CD4-positive, alpha-beta T cell treated with Interleukin-4 for 1 hour (primary cell): ENCODE results near the gene KRTAP10-11.
A peak's percentile ranks its signal among the peaks of the same experiment; 100 is the strongest.
"Not testable (repeated sequence)": the region's sequence is repeated elsewhere in the genome, so short reads cannot be mapped to it uniquely, and the experiment has no call there.

ENCODE experiments used
- DNase-seq, 2 donors: peaks; one replicate each; pipeline ENCODE4 v3.0.0-alpha.2; 2020 to 2022

The KRTAP10-11 gene

GRCh38 chr21:44640761-44641160, 5.5 kb upstream of the KRTAP10-11 start:
- no peak for DNase-seq

DNA sequence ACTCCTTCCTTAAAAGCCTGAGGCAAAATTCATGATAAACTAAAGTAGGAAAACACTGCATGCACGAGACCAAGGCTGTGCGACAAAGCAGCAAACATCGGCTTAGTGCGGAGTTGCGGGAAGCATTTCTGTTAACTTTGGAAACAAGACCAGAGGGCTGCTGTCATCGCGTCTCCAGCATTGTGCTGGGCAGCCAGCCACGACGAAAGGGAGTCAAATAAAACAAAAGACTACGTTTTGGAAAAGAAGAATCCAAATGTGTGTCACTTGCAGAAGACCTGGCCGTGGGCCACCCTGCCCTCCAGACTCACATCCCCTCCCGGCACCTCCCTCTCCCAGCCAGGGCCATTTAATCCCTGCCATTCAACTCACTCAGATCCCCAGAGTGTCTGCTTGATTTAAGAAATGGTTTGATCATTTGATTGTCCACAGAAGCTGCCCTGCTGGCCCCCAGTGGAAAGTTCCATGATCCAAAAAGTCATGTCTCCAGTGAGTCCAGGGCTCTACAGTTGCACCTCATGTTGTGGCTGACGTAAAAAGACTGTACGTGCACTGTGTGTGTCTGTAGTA, 2.4 kb upstream of the KRTAP10-11 start:
- DNase-seq, result no peak

- DNase-seq, result no peak
These were observed 1.3 kb upstream of the KRTAP10-11 start for GRCh38 chr21:44644878-44645277.

DNA sequence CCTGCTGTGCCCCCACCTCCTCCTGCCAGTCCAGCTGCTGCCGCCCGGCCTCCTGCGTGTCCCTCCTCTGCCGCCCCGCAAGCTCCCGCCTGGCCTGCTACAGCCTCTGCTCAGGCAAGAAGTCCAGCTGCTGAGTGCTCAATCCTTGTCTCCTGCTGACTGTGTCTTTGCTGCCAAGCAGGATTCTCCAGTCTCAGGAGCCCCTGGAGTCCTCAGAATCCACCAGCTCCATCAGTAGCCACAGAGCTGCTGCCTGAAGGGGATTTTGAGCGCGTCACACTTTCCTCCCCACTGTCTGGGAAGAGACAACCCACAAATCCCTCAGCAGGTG, 973 bp downstream of the KRTAP10-11 start:
- no peak for DNase-seq

DNA sequence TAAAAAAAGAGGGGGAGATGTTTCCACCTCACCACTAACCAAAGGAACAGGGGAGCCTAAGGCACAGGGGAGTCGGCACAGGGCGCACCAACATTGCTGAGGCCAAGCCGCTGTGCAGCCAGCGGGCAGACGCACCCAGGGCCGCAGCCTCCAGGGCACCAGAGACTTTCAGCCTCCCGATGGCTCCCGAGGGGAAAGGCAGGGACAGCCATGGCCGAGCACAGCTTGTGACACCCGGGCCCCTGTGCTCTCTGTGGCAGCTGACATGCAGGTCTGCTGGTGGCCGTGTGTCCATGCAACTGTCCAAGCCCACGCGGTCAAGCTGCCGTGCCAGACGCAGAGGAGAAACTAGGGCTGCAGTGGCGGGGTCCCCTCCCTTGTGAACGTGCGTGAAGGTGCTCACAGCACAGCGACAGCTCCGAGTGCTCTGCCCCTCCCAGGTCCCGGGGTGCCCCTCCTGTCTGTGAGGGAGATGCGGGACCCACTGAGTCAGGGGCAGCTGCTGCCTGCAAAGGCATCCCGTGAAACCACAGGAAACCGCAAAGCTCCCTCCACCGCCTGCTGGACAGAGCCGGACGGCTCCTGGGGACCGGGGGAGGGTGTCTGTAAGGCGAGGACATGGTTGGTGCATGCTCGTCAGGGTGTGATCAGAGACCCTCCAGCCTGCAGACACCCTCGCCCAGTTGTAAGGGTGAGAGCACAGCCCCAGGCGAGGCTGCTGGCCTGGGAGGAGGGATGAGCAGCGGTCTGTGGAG, 2.5 kb downstream of the KRTAP10-11 start:
- DNase-seq, result no peak

- no peak for DNase-seq
These were observed 3.4 kb downstream of the KRTAP10-11 start for GRCh38 chr21:44649521-44650100.

DNA sequence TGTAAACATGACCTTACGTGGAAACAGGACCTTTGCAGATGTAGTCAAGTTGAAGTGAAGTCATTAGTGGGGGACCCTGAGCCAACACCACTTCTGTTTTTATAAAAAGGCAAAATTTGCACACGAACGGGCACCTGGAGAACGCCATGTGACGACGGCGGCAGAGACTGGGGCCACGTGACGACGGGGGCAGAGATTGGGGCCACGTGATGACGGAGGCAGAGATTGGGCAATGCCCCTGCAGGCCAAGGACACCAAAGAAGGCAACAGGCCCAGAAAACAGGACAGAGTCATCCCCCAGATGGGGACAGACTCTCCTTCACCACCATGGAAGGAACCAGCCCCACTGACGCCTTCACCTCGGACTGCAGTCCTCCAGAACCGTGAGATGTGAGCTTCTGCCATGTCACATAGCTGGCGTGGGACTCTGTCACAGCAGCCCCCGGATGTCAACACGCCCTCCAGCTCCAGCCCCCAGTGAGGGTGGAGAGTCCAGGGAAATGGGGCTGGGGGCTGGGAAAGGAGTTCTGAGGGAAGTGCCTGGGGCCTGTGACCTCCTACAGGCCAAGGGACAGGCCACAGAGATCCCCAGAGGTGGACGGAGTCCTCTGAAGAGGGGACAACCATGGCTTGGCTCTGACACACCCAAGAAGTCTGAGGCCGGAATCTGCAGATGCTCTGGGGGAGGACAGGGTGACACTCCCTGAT, 4.2 kb downstream of the KRTAP10-11 start:
- DNase-seq, result no peak

DNA sequence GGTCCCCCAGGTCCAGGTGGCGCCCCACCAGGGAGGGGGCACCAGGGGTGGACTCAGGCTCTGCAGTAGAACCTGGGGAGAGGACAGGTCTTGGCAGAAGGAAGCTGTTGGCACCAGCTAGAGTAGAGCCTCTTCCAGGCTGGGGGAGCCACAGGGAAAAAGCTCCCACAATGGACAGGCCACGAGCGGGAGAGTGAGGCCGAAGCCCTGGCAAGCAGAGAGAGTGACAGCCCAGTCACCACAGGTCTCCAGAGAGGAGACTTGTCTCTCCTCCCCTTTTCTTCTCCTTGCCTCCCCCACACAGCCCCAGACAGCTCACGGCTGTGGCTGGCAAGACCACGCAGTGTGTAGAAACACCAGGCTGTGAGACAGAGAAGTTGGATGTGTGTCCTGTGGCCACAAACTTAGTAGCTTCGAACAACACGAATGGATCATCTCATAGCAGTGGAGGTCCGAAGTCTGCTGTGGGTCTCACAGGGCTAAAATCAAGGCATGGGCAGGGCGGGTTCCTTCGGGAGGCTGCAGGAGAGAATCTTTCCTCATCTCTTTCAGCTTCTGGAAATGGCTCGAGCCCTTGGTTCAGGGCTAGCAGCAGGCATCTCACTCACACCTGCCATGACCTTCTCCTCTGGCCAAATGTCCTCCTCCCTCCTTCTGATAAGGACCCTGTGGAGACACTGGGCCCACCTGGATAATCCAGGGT, 4.9 kb downstream of the KRTAP10-11 start:
- no peak for DNase-seq

GRCh38 chr21:44653123-44653522, 6.9 kb downstream of the KRTAP10-11 start:
- DNase-seq, result no peak

- DNase-seq, result peak; percentile 76 to 79
These were observed 7.7 kb downstream of the KRTAP10-11 start for GRCh38 chr21:44653656-44654575.

DNA sequence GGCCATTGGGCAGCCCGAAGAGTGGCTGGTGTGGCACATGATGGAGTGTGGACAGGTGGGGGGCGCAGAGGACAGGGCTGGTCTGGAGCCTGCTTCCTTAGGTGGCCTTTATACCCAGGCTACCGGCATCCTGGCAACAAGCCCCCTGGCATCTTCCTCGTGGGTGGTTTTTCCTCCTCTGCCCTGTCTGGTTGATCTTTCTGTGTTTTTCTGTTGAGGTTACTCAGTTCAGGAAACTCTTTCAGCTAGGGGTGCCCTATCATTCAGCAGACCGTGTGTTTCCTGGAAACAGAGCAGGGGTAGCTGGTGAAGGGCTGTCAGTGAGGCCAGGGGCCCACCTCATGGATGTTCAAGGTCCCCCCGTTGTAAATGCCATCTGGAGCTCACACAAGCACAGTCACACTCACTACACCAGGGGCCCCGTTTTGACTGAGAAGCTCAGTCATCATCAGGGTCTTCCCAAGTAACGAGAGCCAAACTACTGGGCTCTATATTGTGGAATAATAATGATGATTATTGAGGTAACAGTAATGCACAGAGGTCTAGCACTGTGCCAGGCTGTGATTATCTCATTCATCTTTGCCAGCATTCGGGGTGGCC, 8.5 kb downstream of the KRTAP10-11 start, which contains the start of gene KRTAP12-4:
Gene KRTAP12-4 (minus strand): TSS at position 84 of the 600 bp plus-strand sequence. CDS start 45 bp downstream, at position 39.
- peak in 1 of 2 donors; percentile 20 for DNase-seq

GRCh38 chr21:44656868-44657267, 10.7 kb downstream of the KRTAP10-11 start:
- DNase-seq, result no peak

DNA sequence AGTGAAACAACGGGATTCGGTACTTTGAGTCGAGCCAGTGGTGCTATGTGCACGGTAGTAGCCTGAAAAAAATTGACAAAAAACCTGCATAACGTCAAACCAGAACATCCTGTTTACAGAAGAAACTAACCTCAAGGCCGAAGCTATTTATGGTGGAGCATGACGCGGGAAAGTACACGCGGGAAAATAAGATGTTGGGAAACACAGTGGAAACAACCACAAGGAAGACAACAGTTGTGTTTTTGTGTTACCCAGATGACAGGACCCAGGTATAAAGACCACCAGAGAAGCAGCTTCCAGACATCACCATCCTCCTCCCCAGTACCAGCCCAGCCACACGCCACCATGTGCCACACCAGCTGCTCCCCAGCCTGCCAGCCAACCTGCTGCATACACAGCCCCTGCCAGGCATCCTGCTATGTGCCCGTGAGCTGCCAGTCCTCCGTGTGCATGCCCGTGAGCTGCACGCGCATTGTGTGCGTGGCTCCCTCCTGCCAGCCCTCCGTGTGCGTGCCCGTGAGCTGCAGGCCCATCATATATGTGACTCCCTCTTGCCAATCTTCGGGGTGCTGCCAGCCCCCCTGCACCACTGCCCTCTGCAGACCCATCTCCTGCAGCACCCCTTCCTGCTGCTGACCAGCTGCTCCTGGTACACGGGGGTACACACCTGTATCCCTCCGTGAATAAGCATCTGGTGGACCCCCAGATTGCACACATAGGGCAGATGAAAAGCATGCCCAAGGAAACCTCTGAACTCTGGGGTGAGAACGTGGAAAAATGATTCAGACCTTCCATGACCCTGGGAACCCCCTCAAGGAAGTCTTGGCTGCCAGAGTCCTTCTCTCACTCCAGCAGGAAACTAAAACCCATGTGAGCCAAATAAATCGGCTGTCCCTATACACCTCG, 11.7 kb downstream of the KRTAP10-11 start, which contains the start of gene KRTAP12-3:
Gene KRTAP12-3 (plus strand): TSS at position 298 of the 906 bp plus-strand sequence. CDS start 48 bp downstream, at position 346.
- DNase-seq, result peak; percentile 68 to 84

DNA sequence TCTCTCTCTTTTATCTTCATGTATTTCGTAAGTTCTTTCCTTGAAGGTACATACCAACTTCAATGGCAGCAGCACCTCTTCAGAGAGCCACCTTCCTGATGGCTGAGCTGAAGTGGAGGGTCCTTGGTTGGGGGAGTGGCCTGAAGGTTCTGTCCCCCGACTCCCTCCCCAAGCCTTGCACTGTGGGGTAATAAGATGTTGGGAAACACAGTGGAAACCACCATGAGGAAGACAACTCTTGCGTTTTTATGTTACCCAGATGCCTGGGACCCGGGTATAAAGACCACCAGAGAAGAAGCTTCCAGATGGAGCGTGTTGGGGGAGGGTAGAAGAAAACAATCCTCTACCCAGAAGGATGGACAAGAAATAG, 12.3 kb downstream of the KRTAP10-11 start:
- no peak for DNase-seq

DNA sequence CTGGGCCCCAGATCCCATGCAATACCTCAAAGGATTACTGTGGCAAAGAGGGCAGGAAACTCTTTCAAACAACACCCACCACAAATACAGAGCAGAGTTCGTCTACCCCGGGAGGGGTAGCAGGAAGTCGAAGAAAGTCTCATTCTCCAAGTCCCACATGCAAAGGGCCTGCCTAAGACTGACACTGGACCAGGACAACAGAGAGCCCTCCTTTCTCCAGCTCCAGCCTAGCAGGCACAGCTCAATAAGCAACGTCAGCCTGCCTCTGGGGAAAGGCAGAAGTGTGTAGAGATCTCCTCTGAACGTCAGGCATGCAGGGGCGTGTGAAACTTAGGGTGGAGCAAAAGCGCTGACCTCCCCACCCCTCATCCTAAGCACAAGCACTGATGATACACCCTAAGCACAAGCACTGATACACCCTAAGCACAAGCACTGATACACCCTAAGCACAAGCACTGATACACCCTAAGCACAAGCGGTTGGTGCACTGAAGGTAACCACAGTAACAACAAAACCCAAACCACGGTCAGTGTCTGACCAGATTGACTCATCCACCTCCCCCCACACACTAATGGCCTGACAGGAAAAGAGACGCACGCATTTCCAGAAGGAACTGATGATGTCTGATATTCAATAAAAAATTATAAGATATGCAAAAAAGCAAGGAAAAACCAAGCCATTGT, 12.8 kb downstream of the KRTAP10-11 start:
- DNase-seq, result peak in 1 of 2 donors; percentile 46

DNA sequence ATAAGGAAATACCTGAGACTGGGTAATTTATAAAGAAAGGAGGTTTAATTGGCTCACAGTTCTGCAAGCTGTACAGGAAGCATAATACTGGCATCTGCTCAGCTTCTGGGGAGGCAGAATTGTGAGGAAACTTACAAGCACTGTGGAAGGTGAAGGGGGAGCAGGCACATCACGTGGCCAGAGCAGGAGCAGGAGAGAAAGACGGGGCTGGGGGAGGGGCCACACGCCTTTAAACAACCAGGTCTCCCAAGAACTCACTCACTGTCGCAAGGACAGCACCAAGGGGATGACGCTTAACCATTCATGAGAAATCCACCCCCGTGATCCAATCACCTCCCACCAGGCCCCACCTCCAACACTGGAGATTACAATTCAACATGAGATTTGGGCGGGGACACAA, 15.4 kb downstream of the KRTAP10-11 start:
- not testable (repeated sequence) for DNase-seq

- DNase-seq, result no peak
These were observed 18.5 kb downstream of the KRTAP10-11 start for GRCh38 chr21:44664691-44665090.

DNA sequence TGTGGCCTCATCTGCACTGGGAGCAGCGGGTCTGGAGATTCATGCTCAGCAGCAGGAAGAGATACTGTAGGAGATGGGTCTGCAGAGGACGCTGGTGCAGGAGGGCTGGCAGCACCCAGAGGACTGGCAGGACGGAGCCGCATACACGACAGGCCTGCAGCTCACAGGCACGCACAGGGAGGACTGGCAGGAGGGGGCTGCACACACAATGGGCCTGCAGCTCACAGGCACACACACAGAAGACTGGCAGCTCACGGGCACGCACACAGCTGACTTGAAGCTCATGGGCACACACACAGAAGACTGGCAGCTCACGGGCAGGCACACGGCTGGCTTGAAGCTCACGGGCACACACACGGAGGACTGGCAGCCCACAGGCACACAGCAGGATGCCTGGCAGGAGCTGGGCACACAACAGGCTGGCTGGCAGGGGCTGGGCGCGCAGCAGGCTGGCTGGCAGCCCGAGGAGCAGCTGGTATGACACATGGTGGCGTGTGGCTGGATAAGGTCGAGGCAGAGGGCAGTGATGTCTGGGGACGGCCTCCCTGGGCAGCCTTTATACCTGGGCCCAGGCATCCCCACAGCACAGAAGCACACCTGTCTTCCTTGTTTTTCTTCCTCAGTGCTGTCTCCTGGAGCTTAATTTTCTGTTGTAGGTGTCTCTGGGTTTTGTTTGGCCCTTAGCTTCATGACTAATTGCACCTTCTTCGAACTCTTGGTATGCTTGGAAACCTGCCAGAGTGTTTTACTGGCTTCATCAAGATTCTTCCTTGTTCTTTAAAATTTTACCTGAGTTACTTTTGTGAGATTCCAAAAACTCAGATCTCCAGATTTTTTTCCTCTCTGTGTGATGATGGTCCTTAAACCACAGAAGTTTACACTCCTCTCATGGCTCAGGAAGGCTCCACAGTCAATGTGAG, 20.4 kb downstream of the KRTAP10-11 start, which contains the start of gene KRTAP12-2:
Gene KRTAP12-2 (minus strand): TSS at position 527 of the 920 bp plus-strand sequence. CDS start 41 bp downstream, at position 486.
- no peak for DNase-seq
